Colonic mucosa (tissue), 4 donors: ENCODE data around the gene GTSE1. TPM values are rescaled to one million over a fixed set of nuclear protein-coding genes. Genes with fewer than 3 reads are reported as not detected.

ENCODE experiments used
- DNase-seq: peaks from one replicate; pipeline ENCODE4 v3.0.0-alpha.2; 2020
- H3K27ac ChIP-seq: fragments of 200-600 bp; one replicate; pipeline ENCODE4 v1.8.0; 2021
- H3K27me3 ChIP-seq: fragments of 200-600 bp; one replicate; pipeline ENCODE4 v1.8.0; 2021
- H3K36me3 ChIP-seq: fragments of 200-600 bp; one replicate; pipeline ENCODE4 v1.8.0; 2021
- H3K4me1 ChIP-seq: fragments of 200-600 bp; one replicate; pipeline ENCODE4 v1.8.0; 2021; ENCODE audit warnings: mild to moderate bottlenecking
- H3K4me3 ChIP-seq: fragments of 200-600 bp; one replicate; pipeline ENCODE4 v1.8.0; 2021
- H3K9ac ChIP-seq, 2 donors: one replicate each; pipeline ENCODE4 v1.7.0; 2013; ENCODE audit warnings: control low read depth in 2 of 2, low read depth in 2 of 2, low read length in 2 of 2
- H3K9me3 ChIP-seq: fragments of 200-600 bp; one replicate; pipeline ENCODE4 v1.8.0; 2021
- CTCF ChIP-seq: fragments of 200-600 bp; IDR thresholded peaks from one replicate; pipeline ENCODE4 v1.8.0; 2022; ENCODE audit warnings: antibody characterized with exemption, mild to moderate bottlenecking
- intact Hi-C: fragments of 100-400 bp; cut with DNase I; formaldehyde crosslinking; loops from one replicate; pipeline ENCODE4 v1.14.1; 2022
- total RNA-seq, 2 donors: library from RNA; stranded (reverse); fragmentation: NEBNext Ultra II Directional in 1 of 2; extraction: Animal tissue kit (Norgen Biotek cat#: 25700) in 1 of 2; gene quantifications; one replicate each; pipeline ENCODE4 v1.2.1, GENCODE V29; 2021
- donor health status: healthy.
- donor health status: DM: no; HTN: no; CAD: no.
- donor health status: DM: no; HTN: no; CAD: no.

Gene GTSE1
- total RNA-seq, 2 donors from 2014 or later: 7.8 to 38.8 TPM

- no peak for DNase-seq
- H3K9ac ChIP-seq: no peak overlapping the region
- peaks cover 24% of the 10 kb centered on the region for H3K36me3 ChIP-seq
- intact Hi-C loops: no loop called here
- H3K27ac ChIP-seq: no peak overlapping the region
- H3K4me3 ChIP-seq: no peak overlapping the region
- H3K27me3 ChIP-seq: no peaks in the 10 kb centered on the region
- H3K4me1 ChIP-seq: no peaks in the 10 kb centered on the region
- TF ChIP-seq CTCF: no peak
- no peaks in the 10 kb centered on the region for H3K9me3 ChIP-seq
Measured at GRCh38 chr22:46281866-46282678, 14.6 kb upstream of the GTSE1 start.

- no peak overlapping the region for H3K27ac ChIP-seq
- intact Hi-C loops: no loop called here
- no peak for TF ChIP-seq CTCF
Measured at GRCh38 chr22:46286006-46286405, 10.7 kb upstream of the GTSE1 start.

GRCh38 chr22:46286941-46287872, 9.5 kb upstream of the GTSE1 start:
- no peak for TF ChIP-seq CTCF
- H3K4me3 ChIP-seq: no peak overlapping the region
- no peaks in the 10 kb centered on the region for H3K27me3 ChIP-seq
- intact Hi-C loops: no loop called here
- H3K4me1 ChIP-seq: no peaks in the 10 kb centered on the region
- no peak for DNase-seq
- H3K27ac ChIP-seq: no peak overlapping the region
- peaks cover 5% of the 10 kb centered on the region for H3K36me3 ChIP-seq
- no peaks in the 10 kb centered on the region for H3K9me3 ChIP-seq
- H3K9ac ChIP-seq: peak overlapping the region; percentile 46 to 50

More at GRCh38 chr22:46286006-46286405, 10.7 kb upstream of the GTSE1 start:
- Histone ChIP-seq H3K4me3 (no peak overlapping the region), H3K9me3 (no peaks in the 10 kb centered on the region), H3K27me3 (no peaks in the 10 kb centered on the region), H3K36me3 (peaks cover 5% of the 10 kb centered on the region), H3K4me1 (no peaks in the 10 kb centered on the region), H3K9ac (no peak overlapping the region)
- DNase-seq: no peak

- Histone ChIP-seq H3K27ac (no peak overlapping the region), H3K27me3 (no peaks in the 10 kb centered on the region), H3K4me1 (no peaks in the 10 kb centered on the region), H3K9me3 (no peaks in the 10 kb centered on the region), H3K4me3 (peak overlapping the region; percentile 1), H3K9ac (peak overlapping the region; percentile 46 to 50), H3K36me3 (peaks cover 5% of the 10 kb centered on the region)
- intact Hi-C loops: no loop called here
- DNase-seq: no peak
- TF ChIP-seq CTCF: no peak
Measured at GRCh38 chr22:46287873-46288751, 8.6 kb upstream of the GTSE1 start.

- no peak for DNase-seq
- Histone ChIP-seq H3K4me1 (no peaks in the 10 kb centered on the region), H3K9me3 (no peaks in the 10 kb centered on the region), H3K27me3 (no peaks in the 10 kb centered on the region), H3K9ac (peak overlapping the region; percentile 3 to 46), H3K36me3 (peaks cover 5% of the 10 kb centered on the region), H3K4me3 (no peak overlapping the region), H3K27ac (no peak overlapping the region)
- TF ChIP-seq CTCF: no peak
- intact Hi-C loops: no loop called here
Measured at GRCh38 chr22:46288846-46289243, 7.8 kb upstream of the GTSE1 start.
